ENCODE measurements around the gene SLC22A2.

SLC22A2 gene

DNA sequence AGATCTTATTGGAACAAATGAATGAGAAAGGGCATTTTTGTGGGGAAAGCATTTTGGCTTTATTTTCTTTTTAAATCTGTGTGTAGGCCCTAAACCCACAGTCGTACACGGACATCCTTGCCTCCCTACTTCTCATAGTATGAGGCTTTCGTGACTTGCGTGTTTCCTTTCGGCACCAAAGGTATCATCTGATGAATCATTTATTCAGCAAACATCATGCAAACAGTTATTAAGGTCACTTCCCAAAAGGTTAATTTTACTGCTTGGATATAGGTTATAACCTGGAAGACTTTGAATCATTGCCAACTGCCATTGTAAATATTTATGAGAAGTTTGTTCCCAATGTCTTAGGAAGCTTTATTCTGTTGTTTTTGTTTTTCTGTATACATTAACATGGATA, 15.1 kb upstream of the SLC22A2 start:
- no peak for DNase-seq (ENCODE audit: low read depth in 2 of 2)

GRCh38 chr6:160273196-160273595, 14.6 kb upstream of the SLC22A2 start:
- DNase-seq (ENCODE audit: low read depth in 2 of 2), result no peak

GRCh38 chr6:160272707-160273106, 14.1 kb upstream of the SLC22A2 start:
- no peak for DNase-seq (ENCODE audit: low read depth in 2 of 2)

DNA sequence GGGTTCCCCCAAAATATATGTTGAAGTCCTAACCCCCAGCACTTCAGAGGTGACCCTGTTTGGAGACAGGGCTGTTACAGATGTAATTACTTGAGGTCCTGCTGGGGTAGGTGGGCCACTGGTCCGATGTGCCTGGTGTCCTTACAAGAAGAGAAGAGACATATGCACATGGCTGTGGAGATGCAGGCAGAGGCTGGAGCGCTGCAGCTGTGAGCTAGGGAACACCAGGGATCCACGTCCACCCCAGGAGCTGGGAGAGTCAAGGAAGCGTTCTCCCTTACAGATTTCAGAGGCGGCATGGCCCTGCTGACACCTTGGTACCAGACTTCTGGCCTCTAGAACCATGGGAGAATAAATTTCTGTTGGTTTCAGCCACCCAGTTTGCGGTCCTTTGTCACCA, 11.7 kb upstream of the SLC22A2 start:
- DNase-seq (ENCODE audit: low read depth in 2 of 2), result no peak

- DNase-seq (ENCODE audit: low read depth in 2 of 2), result no peak
These were observed 11.2 kb upstream of the SLC22A2 start for GRCh38 chr6:160269771-160270170.

- no peak for DNase-seq (ENCODE audit: low read depth in 2 of 2)
These were observed 10.5 kb upstream of the SLC22A2 start for GRCh38 chr6:160269023-160269521.

- no peak for DNase-seq (ENCODE audit: low read depth in 2 of 2)
These were observed 8.5 kb upstream of the SLC22A2 start for GRCh38 chr6:160267102-160267501.

- DNase-seq (ENCODE audit: low read depth in 2 of 2), result no peak
These were observed 7.4 kb upstream of the SLC22A2 start for GRCh38 chr6:160265869-160266476.

- DNase-seq (ENCODE audit: low read depth in 2 of 2), result no peak
These were observed 5.5 kb upstream of the SLC22A2 start for GRCh38 chr6:160264061-160264612.

GRCh38 chr6:160263196-160263939, 4.7 kb upstream of the SLC22A2 start:
- no peak for DNase-seq (ENCODE audit: low read depth in 2 of 2)

DNA sequence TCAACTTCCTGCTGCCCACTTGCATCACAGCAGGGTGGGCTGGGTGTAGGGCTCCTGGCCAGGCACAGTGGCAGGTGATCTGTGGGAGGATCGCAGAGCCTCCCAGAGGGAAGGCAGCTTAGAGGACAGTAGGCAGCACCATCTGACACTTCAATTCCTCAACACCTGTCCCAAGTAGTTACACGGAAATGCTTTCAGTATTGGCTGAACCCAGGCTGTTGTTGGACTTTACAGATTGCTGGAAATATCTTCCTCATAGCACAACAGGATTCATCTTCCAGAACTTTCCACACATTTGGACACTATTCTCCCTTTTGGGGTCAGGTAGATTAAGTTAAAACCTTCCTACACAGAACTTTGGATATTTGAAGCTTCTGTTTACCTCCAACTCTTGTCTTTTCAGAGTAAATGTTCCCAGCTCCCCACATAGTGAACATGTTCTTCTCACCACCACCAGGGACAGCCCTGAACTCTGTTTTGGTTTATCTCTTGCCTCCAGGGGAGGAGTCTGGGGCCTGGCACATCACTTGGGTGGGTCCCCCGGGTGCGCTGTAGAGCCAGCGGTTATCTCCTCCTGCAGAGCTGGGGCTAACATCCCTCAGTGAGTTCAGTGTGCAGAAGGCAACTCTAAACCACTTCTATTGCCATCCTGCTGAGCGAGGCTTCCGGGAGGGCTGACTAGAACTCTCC, 3.5 kb upstream of the SLC22A2 start:
- DNase-seq (ENCODE audit: low read depth in 2 of 2), result no peak

DNA sequence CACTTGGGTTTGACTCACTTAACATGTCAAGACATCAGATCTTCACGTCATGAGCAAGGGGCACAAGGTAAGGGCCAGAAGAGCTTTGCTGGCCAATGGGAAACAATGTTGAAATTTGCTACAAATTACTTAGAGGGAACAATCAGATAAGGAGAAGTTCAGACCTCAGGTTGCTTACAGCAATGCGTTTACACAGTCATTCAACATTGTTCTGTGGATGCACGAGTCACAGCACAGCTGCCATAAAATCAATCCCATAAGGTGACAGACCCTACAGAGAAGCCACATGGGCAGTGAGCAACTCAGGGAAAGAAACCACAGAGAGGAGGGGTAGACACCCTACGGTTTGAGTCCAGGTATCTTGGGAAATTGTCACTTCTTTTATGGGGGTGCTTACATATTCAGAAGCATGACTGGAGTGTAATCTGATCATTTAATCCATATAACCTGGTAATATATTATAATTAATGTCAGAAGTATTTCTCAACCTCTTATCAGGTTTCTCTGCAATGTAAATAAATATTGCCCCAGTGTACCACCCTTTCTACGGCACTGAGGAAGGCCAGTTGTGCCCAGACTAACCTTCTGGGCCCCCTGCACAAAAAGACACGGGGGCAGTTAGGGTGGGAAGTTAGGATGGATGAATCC, 2.3 kb upstream of the SLC22A2 start:
- no peak for DNase-seq (ENCODE audit: low read depth in 2 of 2)

DNA sequence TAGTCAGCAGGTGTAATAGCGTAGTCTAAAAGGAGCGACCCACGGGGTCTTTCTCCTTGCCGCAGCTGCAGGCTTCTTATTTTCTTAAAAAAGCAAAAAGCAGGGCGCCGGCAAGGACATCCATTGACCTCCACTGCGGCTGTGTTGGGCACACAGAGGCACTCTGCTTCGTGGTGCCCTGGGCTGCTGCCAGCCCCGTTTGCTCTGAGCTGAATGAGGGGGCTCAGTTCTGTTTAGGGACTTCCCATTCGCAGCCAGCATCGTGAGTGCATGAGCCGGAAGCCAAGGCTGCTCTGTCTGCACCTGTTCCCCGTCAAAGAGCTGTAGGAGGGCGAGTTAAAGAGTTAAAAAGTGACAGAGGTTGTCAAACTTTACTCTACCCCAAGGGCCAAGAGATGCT, 1.7 kb upstream of the SLC22A2 start:
- no peak for DNase-seq (ENCODE audit: low read depth in 2 of 2)

- DNase-seq (ENCODE audit: low read depth in 2 of 2), result no peak
These were observed 977 bp upstream of the SLC22A2 start for GRCh38 chr6:160259598-160259997.

DNA sequence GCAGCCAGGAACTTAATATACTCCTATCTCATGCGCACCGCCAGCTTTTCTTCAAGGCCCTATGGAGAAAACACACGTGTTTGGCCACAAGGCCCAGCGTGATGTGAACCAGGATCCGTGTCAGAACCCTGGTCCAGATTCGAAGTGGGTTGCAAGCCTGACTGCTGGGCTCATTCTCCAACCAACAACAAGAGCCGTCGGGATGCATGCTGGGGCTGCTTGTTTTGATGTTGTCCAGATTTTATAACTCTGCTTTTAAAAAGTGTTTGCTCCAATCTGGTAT, 463 bp upstream of the SLC22A2 start:
- no peak for DNase-seq (ENCODE audit: low read depth in 2 of 2)

GRCh38 chr6:160256445-160256844, 2.2 kb downstream of the SLC22A2 start:
- DNase-seq (ENCODE audit: low read depth in 2 of 2), result no peak

DNA sequence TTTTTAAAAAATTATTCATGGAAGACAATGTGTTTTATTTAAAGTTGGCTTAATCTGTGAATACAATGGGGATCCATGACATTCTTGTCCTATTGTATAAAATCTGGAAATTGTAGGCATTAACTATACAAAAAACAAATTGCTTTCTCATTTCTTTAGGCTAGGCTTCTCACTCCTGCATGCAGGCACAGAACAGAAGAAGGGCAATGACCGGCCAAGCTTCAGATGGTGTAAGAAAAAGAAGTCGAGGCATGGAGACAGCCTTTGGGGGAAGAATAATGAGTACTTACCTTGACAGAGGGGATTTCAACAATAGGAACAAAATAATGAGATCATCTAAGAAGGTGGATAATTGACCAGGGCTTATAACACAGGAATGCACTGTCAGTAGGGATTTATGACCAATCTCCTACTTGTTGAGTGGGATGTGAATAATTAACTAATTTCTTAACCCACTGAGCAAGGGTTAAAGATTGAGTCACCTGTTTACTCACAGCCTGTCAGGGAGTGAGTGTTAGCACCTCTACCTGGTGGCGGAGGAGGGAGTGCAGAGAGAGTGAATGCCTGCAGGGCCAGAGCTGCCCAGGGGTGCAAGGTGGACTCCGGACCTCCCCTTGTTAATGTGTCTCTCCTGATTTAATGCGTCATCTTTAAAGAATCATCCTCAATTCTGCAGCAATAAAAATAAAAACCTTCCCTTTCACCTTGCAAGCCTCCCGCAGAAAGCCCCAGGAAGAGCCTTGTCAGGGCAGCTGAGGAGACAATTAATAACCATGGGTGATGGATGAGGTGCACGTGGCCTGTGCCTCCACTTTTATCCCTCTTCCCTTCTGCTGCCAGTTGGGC, 3.9 kb downstream of the SLC22A2 start:
- DNase-seq (ENCODE audit: low read depth in 2 of 2), result no peak

GRCh38 chr6:160253714-160254113, 4.9 kb downstream of the SLC22A2 start:
- DNase-seq (ENCODE audit: low read depth in 2 of 2), result no peak

DNA sequence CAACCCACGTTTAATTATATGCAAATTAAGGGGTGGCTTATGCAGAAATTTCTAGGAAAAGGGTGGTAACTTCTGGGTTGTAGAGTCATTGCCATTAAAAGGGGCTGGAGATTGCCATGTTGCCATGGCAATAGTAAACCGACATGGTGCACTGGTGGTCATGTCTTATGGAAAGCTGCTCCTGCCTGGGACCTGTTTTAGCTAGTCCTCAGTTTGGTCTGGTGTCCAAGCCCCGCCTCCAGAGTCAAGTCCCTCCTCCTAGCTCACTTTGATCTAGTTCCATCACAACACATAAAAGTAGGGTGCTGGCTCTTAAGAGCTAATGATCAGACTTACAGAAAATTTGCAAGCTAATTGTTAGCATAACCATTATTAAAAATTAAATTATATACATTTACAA, 5.3 kb downstream of the SLC22A2 start:
- no peak for DNase-seq (ENCODE audit: low read depth in 2 of 2)

DNA sequence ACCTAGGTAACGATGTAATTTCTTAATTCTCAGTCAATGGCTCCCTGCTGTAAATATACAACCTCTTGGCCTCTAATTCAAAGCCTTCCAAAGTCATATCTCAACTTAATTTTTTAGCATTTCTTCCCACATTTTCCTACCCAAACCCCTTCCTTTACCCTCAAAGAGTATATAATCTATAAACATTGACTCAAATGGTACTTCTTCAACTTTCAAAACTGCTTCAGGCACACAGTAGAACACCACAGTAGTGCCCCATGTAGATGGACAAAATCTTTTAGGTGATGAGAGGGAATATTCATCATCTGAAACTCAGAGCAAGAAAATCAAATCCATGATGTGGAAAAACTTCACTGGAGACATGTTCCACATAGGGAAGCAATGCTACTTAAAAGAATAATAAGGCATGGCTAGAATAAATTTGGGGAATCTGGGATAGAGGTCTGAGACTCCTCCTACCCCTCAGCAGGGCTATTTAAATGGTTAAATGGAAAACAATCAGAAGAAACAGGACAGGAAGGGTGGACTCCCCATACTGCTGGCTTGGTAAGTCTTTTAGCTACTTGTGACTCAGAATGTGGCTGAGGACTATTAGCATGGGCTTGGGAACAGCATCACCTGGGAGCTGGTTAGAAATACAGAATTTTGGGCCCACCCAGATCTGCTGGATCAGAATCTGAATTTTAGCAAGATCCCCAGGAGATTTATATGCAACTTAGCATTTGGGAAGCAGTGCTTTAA, 6.4 kb downstream of the SLC22A2 start:
- no peak for DNase-seq (ENCODE audit: low read depth in 2 of 2)

DNA sequence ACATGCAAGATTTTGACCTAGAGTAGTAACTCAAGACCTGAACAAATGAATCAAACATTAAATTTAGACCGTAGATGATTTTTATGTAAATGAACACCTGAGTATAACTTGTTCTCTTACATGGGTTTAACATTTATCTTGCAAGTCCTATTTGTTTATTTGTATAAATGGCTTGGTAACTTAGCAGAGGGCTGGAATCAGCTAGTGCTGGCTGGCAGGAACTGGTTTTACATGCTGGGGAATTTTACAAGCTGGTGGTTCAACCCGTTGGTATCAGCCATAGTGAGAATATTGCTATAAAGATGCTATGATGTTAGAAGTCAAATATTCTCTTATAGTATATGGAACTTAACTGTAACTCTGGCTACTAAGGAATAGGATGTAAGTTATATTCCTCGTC, 8.9 kb downstream of the SLC22A2 start:
- no peak for DNase-seq (ENCODE audit: low read depth in 2 of 2)

Data from stimulated activated CD4-positive, alpha-beta T cell treated with anti-CD3 and anti-CD28 coated beads, Interleukin-15, amount 100 ng/mL, for 48 hours (primary cell).